Ishikawa (cell line): ENCODE results near the gene ANKRD27.

Source experiments
- CEBPB ChIP-seq: IDR thresholded peaks from 2 replicates; pipeline ENCODE4 v1.6.1; 2012
- CREB1 ChIP-seq: IDR thresholded peaks from 2 replicates; pipeline ENCODE4 v1.6.1; 2012; ENCODE audit warnings: low read depth
- EGR1 ChIP-seq: IDR thresholded peaks from 2 replicates; pipeline ENCODE4 v1.6.1; 2012
- EP300 ChIP-seq: IDR thresholded peaks from 2 replicates; pipeline ENCODE4 v1.6.1; 2012; ENCODE audit warnings: borderline replicate concordance
- FOXM1 ChIP-seq: IDR thresholded peaks from 2 replicates; pipeline ENCODE4 v1.6.1; 2012; ENCODE audit warnings: low read depth, borderline replicate concordance
- MAX ChIP-seq: IDR thresholded peaks from 2 replicates; pipeline ENCODE4 v1.6.1; 2012
- NFIC ChIP-seq: IDR thresholded peaks from 2 replicates; pipeline ENCODE4 v1.6.1; 2012
- RAD21 ChIP-seq: IDR thresholded peaks from 2 replicates; pipeline ENCODE4 v1.6.1; 2012; ENCODE audit warnings: low read depth
- REST ChIP-seq: IDR thresholded peaks from 2 replicates; pipeline ENCODE4 v1.6.1; 2012; ENCODE audit warnings: low read depth, mild to moderate bottlenecking
- TAF1 ChIP-seq: IDR thresholded peaks from 2 replicates; pipeline ENCODE4 v1.6.1; 2012; ENCODE audit warnings: low read depth, mild to moderate bottlenecking
- TCF12 ChIP-seq: IDR thresholded peaks from 2 replicates; pipeline ENCODE4 v1.6.1; 2012; ENCODE audit warnings: low read depth
- TEAD4 ChIP-seq: IDR thresholded peaks from 2 replicates; pipeline ENCODE4 v1.6.1; 2012
- USF1 ChIP-seq: IDR thresholded peaks from 2 replicates; pipeline ENCODE4 v1.6.1; 2012
- YY1 ChIP-seq: IDR thresholded peaks from 2 replicates; pipeline ENCODE4 v1.6.1; 2012; ENCODE audit warnings: low read depth
- ZBTB7A ChIP-seq: IDR thresholded peaks from 2 replicates; pipeline ENCODE4 v1.6.1; 2012; ENCODE audit warnings: low read depth

Gene ANKRD27

GRCh38 chr19:32658527-32658926, 16.5 kb downstream of the ANKRD27 start:
- TF ChIP-seq MAX (no peak), YY1 (no peak), TCF12 (no peak), ZBTB7A (no peak), CREB1 (no peak), TAF1 (no peak), FOXM1 (no peak), TEAD4 (no peak), EP300 (no peak), CEBPB (no peak), EGR1 (no peak), USF1 (no peak), REST (no peak), NFIC (no peak), RAD21 (no peak)

- TF ChIP-seq REST (no peak), YY1 (no peak), RAD21 (no peak), EGR1 (no peak), CEBPB (no peak)
Measured at GRCh38 chr19:32658075-32658474, 16.9 kb downstream of the ANKRD27 start.

- no peak for TF ChIP-seq USF1
- TF ChIP-seq EGR1 = no peak
- no peak for TF ChIP-seq YY1
- no peak for TF ChIP-seq RAD21
- no peak for TF ChIP-seq TCF12
- TF ChIP-seq EP300 = no peak
- no peak for TF ChIP-seq NFIC
- TF ChIP-seq FOXM1 = no peak
- no peak for TF ChIP-seq TEAD4
- no peak for TF ChIP-seq ZBTB7A
- no peak for TF ChIP-seq REST
- TF ChIP-seq CREB1 = no peak
- no peak for TF ChIP-seq TAF1
- TF ChIP-seq MAX = no peak
- no peak for TF ChIP-seq CEBPB
Measured at GRCh38 chr19:32653599-32653915, 21.4 kb downstream of the ANKRD27 start.

GRCh38 chr19:32652894-32653598, 21.9 kb downstream of the ANKRD27 start:
- TF ChIP-seq TCF12 (peak; percentile 58; the same call in 1 of the 2 replicates), MAX (no peak), TEAD4 (peak; percentile 41; the same call in 1 of the 2 replicates), REST (no peak), RAD21 (no peak), ZBTB7A (no peak), NFIC (peak; percentile 80)
